ENCODE results near the gene CSH1.
A peak's percentile ranks its signal among the peaks of the same experiment; 100 is the strongest.
"Not testable (repeated sequence)": the region's sequence is repeated elsewhere in the genome, so short reads cannot be mapped to it uniquely, and the experiment has no call there.

CSH1 gene

GRCh38 chr17:63904796-63905195, 8.4 kb upstream of the CSH1 start:
- not testable (repeated sequence) for DNase-seq

GRCh38 chr17:63903787-63904201, 7.4 kb upstream of the CSH1 start:
- DNase-seq = not testable (repeated sequence)

- not testable (repeated sequence) for DNase-seq
Observed at GRCh38 chr17:63901971-63902370, 5.6 kb upstream of the CSH1 start.

GRCh38 chr17:63898899-63899798, 2.8 kb upstream of the CSH1 start:
- DNase-seq = not testable (repeated sequence)

GRCh38 chr17:63894821-63895220, 1.6 kb downstream of the CSH1 start:
- DNase-seq = not testable (repeated sequence)

- not testable (repeated sequence) for DNase-seq
Observed at GRCh38 chr17:63894021-63894420, 2.4 kb downstream of the CSH1 start.

- DNase-seq = not testable (repeated sequence)
Observed at GRCh38 chr17:63892316-63893037, 3.9 kb downstream of the CSH1 start.

- DNase-seq = peak in 15 of 56 donors; percentile 3 to 25 (median 11)
Observed at GRCh38 chr17:63889026-63889848, 7.1 kb downstream of the CSH1 start.

- DNase-seq = not testable (repeated sequence)
Observed at GRCh38 chr17:63885119-63885518, 11.3 kb downstream of the CSH1 start.

- DNase-seq = not testable (repeated sequence)
Observed at GRCh38 chr17:63882626-63883126, 13.7 kb downstream of the CSH1 start.

GRCh38 chr17:63881935-63882601, 14.3 kb downstream of the CSH1 start, which contains the start of gene GH2:
TSS of gene GH2 (minus strand) at chr17:63881944. CDS start at chr17:63881801, 143 bp downstream.
- peak in 6 of 56 donors; percentile 0 to 33 (median 7) for DNase-seq

- not testable (repeated sequence) for DNase-seq
Observed at GRCh38 chr17:63881337-63881736, 15.0 kb downstream of the CSH1 start.

- no peak for DNase-seq
Observed at GRCh38 chr17:63880706-63881105, 15.7 kb downstream of the CSH1 start.

- DNase-seq = not testable (repeated sequence)
Observed at GRCh38 chr17:63878413-63878812, 18.0 kb downstream of the CSH1 start.

- not testable (repeated sequence) for DNase-seq
Observed at GRCh38 chr17:63874693-63875092, 21.7 kb downstream of the CSH1 start.

- DNase-seq = not testable (repeated sequence)
Observed at GRCh38 chr17:63874061-63874626, 22.2 kb downstream of the CSH1 start.

GRCh38 chr17:63873577-63873976, 22.8 kb downstream of the CSH1 start, which contains the start of gene CSH2:
TSS of gene CSH2 (minus strand) at chr17:63873677. CDS start at chr17:63873614, 63 bp downstream.
- DNase-seq = not testable (repeated sequence)

- not testable (repeated sequence) for DNase-seq
Observed at GRCh38 chr17:63871646-63872365, 24.6 kb downstream of the CSH1 start.

GRCh38 chr17:63870292-63870665, 26.1 kb downstream of the CSH1 start:
- DNase-seq = not testable (repeated sequence)
